Loucy (cell line): ENCODE results near the gene SASH1.

Experiments
- CTCF ChIP-seq: fragments of 200-600 bp; sonication (generic); conservative IDR thresholded peaks from 2 replicates; pipeline ENCODE4 v1.5.1; 2014; ENCODE audit warnings: mild to moderate bottlenecking, antibody characterized with exemption, low read length
- EZH2phosphoT487 ChIP-seq: fragments of 200-600 bp; IDR thresholded peaks from 2 replicates; pipeline ENCODE4 v1.6.1; 2018; ENCODE audit warnings: antibody characterized with exemption, mild to moderate bottlenecking, moderate library complexity, borderline replicate concordance

GRCh38 chr6:148559848-148560433 is 217.3 kb downstream of the SASH1 start:
- TF ChIP-seq CTCF (peak; percentile 85), EZH2phosphoT487 (no peak)
